Measurements from ENCODE around the gene ARID2.

- TF ChIP-seq CTCF (IDR thresholded peaks at IDR 0.05), result no peak
- no peak for TF ChIP-seq POLR2A (IDR thresholded peaks at IDR 0.05)
Measured at GRCh38 chr12:45730348-45731189, 1.1 kb downstream of the ARID2 start.
